PFSK-1 (cell line): ENCODE results near the gene LDLRAD3.

Experiments used
- FOXP2 ChIP-seq: optimal IDR thresholded peaks from 2 replicates; pipeline ENCODE3; 2011; ENCODE audit warnings: borderline replicate concordance, control low read depth, inconsistent platforms; ENCODE audit not compliant: insufficient read depth; ENCODE audit errors: extremely low read length, extremely low read depth
- POLR2AphosphoS5 ChIP-seq: IDR thresholded peaks from 2 replicates; pipeline ENCODE4 v1.6.1; 2012; ENCODE audit warnings: low read depth, mild to moderate bottlenecking, control low read depth, low read length, moderate library complexity
- SIN3A ChIP-seq: IDR thresholded peaks from 2 replicates; pipeline ENCODE4 v1.6.1; 2012; ENCODE audit warnings: mild to moderate bottlenecking, low read length, moderate library complexity, borderline replicate concordance; ENCODE audit not compliant: insufficient read depth
- TAF1 ChIP-seq: IDR thresholded peaks from 2 replicates; pipeline ENCODE4 v1.6.1; 2012; ENCODE audit warnings: low read length, control low read depth, borderline replicate concordance; ENCODE audit not compliant: insufficient read depth
- TF ChIP-seq, protein P1 (sequence below), 2 experiments: IDR thresholded peaks; 2 replicates each; pipeline versions ENCODE4 v1.6.1 to v1.8.0; 2011 to 2012; ENCODE audit warnings: low read depth in 2 of 2, low read length in 2 of 2, control low read depth in 1 of 2, inconsistent platforms in 1 of 2, mild to moderate bottlenecking in 1 of 2, moderate library complexity in 1 of 2; ENCODE audit not compliant: insufficient read depth in 1 of 2

DNA sequence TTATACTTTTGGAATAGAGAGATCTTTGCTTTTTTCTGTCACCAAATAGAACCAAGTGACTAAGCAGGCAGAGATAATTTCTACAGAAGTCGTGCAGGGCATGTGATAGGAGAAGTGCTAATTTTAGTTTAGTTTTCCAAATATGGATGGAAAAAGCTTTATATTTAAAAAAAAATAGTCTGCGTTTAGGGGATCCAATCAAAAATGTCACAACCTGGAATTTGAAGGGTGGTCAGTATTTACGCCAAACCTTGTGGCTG is 165.7 kb downstream of the LDLRAD3 start:
- TF ChIP-seq TAF1 (no peak), SIN3A (no peak), POLR2AphosphoS5 (no peak), FOXP2 (no peak)
- TF ChIP-seq, protein P1, sequence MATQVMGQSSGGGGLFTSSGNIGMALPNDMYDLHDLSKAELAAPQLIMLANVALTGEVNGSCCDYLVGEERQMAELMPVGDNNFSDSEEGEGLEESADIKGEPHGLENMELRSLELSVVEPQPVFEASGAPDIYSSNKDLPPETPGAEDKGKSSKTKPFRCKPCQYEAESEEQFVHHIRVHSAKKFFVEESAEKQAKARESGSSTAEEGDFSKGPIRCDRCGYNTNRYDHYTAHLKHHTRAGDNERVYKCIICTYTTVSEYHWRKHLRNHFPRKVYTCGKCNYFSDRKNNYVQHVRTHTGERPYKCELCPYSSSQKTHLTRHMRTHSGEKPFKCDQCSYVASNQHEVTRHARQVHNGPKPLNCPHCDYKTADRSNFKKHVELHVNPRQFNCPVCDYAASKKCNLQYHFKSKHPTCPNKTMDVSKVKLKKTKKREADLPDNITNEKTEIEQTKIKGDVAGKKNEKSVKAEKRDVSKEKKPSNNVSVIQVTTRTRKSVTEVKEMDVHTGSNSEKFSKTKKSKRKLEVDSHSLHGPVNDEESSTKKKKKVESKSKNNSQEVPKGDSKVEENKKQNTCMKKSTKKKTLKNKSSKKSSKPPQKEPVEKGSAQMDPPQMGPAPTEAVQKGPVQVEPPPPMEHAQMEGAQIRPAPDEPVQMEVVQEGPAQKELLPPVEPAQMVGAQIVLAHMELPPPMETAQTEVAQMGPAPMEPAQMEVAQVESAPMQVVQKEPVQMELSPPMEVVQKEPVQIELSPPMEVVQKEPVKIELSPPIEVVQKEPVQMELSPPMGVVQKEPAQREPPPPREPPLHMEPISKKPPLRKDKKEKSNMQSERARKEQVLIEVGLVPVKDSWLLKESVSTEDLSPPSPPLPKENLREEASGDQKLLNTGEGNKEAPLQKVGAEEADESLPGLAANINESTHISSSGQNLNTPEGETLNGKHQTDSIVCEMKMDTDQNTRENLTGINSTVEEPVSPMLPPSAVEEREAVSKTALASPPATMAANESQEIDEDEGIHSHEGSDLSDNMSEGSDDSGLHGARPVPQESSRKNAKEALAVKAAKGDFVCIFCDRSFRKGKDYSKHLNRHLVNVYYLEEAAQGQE (IDR thresholded peaks at IDR 0.05; ENCODE audit: insufficient read depth in 1 of 2, low read depth in 2 of 2, low read length in 2 of 2) = no peak
